Measurements from ENCODE around the gene SLC4A5.
A peak's percentile ranks its signal among the peaks of the same experiment; 100 is the strongest.
"Not testable (repeated sequence)": the region's sequence is repeated elsewhere in the genome, so short reads cannot be mapped to it uniquely, and the experiment has no call there.

The SLC4A5 gene

DNA sequence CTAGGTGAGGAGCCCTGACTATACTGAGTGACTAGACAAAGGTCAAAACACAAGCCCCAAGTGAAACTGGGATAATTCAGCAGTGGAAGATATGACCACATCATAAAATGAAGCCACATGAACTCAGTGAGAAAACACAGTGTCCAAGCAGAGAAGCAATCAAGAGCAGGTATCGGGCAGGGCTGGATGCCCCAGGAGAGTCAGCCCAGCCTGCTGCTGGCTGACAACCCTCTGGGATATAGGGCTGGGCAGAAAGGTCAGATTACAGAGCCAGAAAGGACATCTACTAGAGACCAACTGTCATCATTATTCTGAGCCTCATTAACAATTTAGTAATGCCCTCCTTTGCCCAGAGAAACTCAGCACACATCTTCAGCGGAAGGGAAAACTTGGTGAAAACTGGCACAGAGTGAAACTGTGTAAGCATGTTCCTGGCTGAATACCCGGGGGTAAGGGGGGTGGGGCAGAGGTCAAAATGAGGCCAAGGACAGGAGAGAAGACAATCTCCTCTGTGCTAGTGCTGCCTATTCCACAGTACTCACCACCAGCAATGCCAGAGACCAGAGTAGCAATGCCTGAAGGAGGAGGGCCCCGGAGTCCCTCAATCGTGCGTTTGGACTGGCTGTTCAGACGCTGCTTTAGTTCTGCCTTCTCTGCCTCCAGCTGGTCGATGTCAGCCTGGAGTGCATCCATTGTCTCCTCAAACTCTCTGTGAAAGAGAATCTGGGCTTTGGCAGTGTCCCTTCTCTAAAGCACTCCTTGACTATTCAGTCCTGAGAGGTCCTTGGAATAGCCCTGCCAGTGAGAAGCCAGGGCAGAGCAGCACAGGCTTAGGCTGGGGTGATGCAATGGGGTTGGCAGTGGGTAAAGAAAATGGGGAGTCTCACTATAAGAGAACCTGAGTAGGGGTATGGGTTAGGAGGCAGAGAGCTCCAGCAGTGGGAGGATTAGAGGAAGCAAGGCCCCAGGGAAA lies 21.6 kb upstream of the SLC4A5 start:
- DNase-seq (ENCODE audit: low spot score), result no peak

- DNase-seq (ENCODE audit: low spot score), result no peak
Measured at GRCh38 chr2:74361327-74361726, 18.1 kb upstream of the SLC4A5 start.

DNA sequence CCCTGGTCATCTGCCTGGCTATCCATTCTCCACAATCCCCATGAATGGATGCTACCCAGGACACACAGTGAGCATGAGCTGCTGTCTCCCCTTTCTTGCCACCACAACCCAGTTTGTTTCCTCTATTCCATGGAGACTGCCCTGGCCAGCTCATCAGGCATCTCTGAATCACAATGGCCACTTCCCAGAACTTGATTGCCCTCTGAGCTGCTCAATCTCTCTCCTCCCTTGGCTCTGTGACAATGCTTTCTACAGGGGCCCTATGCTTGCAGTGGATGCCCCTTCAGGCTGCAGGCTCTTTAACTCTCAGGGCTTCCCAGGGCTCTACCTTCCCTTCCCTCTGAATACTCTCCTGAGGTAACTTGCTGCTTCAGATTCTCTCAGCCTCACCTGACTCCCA lies 14.4 kb upstream of the SLC4A5 start:
- no peak for DNase-seq (ENCODE audit: low spot score)

GRCh38 chr2:74349889-74350288 lies 6.7 kb upstream of the SLC4A5 start:
- no peak for DNase-seq (ENCODE audit: low spot score)

DNA sequence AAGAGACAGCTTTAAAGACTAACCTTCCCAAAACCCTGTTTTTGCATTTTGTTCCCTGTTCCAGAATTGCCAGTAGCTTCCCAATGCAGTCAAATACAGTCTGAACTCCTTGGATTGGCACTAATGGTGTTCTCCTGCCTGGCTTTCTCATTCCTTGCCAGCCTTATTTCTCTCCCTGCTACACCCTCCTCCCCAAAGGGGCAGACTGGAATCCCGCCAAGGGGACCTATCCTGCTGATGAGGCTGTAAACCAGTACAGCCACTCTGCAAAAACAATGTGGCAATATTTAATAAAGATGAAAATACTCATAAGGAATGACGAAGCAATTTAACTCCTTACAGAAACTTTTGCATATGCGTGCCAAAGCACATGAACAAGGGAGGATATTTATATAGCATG lies 4.5 kb upstream of the SLC4A5 start:
- no peak for DNase-seq (ENCODE audit: low spot score)

- no peak for DNase-seq (ENCODE audit: low spot score)
Measured at GRCh38 chr2:74347303-74347702, 4.1 kb upstream of the SLC4A5 start.

DNA sequence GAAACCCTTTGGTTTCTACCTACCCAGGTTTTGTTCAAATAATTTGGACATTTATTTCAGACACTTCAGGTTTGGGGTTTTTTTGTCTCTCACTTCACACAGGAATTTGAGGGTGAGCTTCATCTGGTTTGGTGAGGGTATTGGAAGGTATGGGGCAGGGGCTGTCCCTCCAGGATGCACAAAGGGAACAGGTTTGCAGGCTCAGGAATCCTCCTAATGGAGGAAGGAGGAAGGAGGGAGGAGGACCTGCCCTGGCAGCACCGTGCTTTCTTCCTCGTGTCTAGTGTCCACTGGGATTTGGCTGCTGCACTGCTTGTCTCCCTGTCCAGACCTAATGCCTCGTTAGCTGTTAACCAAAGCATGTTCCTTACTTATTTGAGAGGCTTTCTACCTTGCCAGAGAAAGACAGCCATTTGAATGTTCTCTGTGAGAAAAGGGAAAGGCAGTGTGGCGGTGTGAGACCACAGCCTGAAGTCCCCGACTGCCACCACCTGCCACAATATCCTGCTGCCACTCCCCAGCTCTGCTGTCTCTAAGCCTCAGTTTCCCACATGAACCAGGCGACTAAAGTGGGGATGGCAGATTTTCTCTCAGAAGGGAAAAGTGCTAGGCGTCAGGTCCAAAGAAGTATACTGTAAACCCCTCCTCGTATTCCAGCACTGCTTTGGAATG lies 2.2 kb upstream of the SLC4A5 start:
- DNase-seq (ENCODE audit: low spot score), result no peak

DNA sequence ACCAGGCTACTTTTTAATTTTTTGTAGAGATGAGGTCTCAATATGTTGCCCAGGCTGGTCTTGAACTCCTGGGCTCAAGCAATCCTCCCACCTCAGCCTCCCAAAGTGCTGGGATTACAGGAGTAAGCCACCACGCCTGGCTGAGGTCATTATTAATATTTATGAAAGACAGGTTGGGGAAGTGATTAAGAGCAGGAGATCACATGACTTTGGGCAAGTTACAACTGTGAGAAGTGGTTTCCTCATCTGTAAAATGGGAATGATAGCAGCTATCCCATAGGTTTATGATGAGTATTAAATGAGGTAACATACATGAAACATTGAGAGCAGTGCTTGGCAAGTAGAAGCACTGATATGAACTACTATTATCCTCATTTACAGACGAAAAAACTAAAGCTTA lies 7.0 kb downstream of the SLC4A5 start:
- not testable (repeated sequence) for DNase-seq (ENCODE audit: low spot score)

DNA sequence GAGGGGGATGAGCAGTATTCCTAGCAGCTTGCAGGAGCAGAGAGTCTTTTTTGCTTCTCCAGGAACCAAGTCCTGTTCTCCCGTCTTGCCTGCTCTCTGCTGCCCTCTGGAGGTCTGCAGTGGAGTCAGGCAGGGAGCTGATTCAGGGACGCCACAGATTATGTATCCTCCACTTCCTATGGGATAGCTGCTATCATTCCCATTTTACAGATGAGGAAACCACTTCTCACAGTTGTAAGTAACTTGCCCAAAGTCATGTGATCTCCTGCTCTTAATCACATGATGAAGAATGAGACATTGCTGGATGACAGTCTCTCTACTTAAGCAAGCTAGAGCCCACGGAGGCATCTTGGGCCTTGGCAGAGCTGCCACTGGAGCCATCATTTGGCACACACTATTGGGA lies 8.3 kb downstream of the SLC4A5 start:
- peak; percentile 66 for DNase-seq (ENCODE audit: low spot score)

GRCh38 chr2:74333896-74334586 lies 9.2 kb downstream of the SLC4A5 start:
- DNase-seq (ENCODE audit: low spot score), result no peak

DNA sequence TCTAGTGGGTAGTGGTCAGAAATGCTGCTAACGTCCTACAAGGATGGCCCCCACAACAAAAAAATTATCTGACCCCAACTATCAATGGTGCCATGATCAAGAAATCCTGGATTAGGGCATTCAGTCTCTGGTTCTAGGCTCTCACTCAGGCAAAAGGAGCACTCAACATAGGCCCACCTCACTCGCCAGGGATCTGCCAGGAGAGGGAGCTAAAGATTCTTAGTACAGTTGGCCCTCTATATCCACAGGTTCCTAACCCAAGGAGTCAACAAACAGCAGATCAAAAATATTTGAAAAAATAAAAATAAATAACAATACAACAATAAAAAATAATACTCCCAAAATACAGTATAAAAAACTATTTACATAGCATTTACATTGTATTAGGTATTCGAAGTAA lies 10.0 kb downstream of the SLC4A5 start:
- no peak for DNase-seq (ENCODE audit: low spot score)

GRCh38 chr2:74332550-74333174 lies 10.6 kb downstream of the SLC4A5 start:
- DNase-seq (ENCODE audit: low spot score), result no peak

- no peak for DNase-seq (ENCODE audit: low spot score)
Measured at GRCh38 chr2:74328573-74328972, 14.6 kb downstream of the SLC4A5 start.

DNA sequence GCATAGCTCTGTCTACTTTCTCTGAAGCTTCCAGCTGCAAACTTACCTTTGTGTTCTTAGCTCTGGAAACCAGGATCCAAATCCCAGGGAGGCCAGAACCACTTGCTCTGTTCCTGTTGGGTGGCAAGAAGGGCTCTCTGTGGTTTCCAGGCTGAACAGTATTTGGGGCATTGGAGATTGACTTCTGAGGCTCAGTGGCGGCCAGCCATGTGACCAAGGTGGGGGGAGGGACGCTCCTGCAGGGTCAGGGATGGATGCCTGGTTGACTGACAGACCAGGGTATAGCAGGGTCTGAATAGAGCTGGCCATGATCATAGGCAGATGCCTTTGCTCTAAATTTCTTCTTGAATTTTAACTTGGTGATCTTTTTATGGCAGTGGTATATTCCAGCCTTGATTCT lies 15.1 kb downstream of the SLC4A5 start:
- DNase-seq (ENCODE audit: low spot score), result no peak

DNA sequence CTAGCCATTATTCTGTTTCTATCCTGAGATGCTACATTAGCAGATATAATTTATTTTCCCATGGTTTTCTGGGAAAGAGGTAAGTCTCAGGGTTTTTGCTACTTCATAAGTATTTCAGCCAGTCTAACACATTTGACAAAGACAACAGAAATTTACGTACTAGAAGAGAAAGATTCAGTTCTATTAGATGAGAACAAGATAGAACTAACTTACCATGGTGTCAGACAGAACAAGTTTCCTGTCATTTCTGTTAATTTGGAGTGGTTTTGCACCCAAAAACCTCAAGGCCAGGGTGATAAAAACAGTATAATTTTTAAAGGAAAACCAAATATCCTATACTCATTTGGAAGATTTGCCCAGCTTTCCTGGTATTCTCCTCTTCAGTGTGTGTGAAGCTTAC lies 15.6 kb downstream of the SLC4A5 start:
- DNase-seq (ENCODE audit: low spot score), result no peak

DNA sequence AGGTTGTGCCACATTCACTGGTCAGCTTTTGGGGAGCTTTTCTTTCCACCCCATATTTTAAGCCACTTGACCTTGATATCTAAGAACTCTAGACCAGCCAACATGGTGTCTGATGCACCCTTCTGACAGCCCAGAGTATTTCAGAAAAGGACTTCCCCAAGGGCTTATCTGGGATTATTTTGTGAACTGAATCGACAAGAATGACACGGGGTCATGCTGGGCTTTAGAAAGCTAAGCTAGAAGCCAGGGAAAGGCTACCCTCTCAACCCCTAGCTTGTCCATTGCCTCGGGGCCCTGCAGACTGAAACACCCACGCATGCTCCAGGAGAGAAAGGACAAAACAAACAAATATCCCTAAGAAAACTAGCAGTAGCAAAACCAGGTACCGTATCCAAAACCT lies 16.0 kb downstream of the SLC4A5 start:
- DNase-seq (ENCODE audit: low spot score), result no peak

GRCh38 chr2:74325815-74326214 lies 17.4 kb downstream of the SLC4A5 start:
- no peak for DNase-seq (ENCODE audit: low spot score)

GRCh38 chr2:74321737-74322136 lies 21.5 kb downstream of the SLC4A5 start:
- no peak for DNase-seq (ENCODE audit: low spot score)

GRCh38 chr2:74317701-74318100 lies 25.5 kb downstream of the SLC4A5 start:
- no peak for DNase-seq (ENCODE audit: low spot score)

DNA sequence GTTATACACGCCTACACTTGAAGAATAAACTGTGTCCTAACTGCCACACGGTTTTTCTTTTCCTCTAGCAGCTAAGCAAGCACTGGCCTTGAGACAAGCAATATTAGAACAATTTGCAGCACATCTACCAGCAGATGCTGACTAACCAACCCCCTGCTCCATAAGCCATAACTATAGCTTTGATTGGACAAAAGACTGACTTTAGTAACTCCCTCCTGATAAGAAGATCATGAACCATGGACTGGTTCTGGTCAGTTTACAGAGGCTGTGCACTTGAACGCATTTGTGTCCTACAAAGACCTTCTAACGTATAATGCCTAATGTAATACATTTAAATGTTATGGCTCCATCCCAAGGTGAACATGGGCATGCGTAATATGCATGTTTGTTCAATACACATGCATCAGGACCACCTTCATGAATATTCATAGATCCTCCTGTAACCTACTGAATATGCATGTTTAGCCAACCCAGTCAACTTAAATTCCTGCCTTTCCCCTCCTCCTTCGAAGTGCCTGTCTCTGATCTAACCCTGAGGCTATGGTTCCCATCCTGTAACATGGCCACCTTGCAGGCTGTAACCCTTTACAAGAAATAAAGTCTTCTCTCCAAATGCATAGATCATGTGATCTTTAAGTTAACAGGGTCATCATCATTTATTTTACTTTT lies 26.5 kb downstream of the SLC4A5 start:
- no peak for DNase-seq (ENCODE audit: low spot score)

- no peak for DNase-seq (ENCODE audit: low spot score)
Measured at GRCh38 chr2:74314107-74314506, 29.1 kb downstream of the SLC4A5 start.

GRCh38 chr2:74313497-74313896 lies 29.7 kb downstream of the SLC4A5 start:
- DNase-seq (ENCODE audit: low spot score), result no peak
